Fibroblast of skin of abdomen (primary cell): ENCODE data around the gene ARHGEF33.
A peak's percentile ranks its signal among the peaks of the same experiment; 100 is the strongest.

Experiments used
- DNase-seq: peaks from one replicate; pipeline ENCODE4 v3.0.0-alpha.2; 2013

ARHGEF33 gene

DNA sequence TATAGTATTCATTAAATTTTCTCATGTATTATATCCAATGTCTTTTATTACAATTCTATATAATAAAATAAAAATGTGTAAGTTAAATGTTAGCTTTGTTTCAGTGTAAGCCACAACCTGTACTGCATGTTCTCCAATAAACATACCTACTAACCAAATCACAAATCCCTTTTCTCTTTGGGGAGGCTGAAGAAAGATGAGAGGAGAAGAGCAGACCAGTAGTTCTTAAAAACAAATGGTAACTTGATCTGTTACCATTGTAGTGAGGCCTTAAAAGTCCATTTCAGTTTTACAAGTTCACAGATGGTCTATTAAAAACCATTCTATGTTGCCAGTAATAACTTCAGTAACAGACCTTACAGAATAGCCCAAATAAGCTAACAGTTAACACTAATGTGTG is 130.7 kb downstream of the ARHGEF33 start:
- DNase-seq: no peak

DNA sequence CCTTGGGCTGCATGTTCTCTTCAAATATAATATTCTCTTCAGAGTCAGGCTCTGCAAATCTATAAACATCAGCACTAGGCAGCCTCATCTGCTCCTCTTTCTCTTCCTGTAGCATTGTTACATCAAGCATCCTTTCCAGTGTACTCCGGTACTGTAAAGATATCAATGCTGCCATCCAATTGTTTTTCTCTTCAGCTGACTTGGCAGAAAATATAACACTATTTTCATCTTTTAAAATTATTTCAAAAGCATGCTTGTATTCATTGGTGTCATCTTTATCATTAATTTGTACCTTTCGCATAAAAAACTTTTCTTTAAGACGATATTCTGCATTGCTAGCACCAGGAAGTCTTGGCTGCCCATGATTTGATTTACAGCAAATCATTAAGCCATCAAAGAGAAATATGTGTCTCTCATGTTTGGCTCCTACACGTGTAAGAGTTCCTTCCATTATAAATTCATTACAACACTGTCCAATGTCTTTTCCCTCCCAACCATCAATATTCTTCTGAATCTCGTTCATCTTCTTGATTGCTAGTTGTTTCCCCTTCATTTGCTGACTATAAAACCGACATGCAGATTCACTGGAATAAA is 133.1 kb downstream of the ARHGEF33 start:
- no peak for DNase-seq

DNA sequence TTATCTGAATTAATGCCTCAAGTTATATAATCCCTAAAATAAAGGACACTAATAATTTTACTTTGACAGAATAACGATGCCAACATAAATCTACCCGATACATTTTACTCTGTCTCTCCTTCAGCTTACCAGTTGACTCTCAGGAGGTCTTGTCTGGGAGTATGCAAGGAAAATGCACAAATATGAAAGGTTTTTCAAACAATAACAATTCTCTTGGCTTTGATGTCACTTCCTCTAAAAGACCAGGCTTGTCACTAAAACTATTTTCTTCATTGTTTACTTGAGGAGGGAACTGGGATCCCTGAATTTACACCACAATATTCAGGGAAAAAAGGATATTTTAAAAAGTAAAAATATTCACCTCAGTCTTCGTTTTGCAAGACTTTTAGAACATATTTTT is 134.0 kb downstream of the ARHGEF33 start:
- DNase-seq: no peak

DNA sequence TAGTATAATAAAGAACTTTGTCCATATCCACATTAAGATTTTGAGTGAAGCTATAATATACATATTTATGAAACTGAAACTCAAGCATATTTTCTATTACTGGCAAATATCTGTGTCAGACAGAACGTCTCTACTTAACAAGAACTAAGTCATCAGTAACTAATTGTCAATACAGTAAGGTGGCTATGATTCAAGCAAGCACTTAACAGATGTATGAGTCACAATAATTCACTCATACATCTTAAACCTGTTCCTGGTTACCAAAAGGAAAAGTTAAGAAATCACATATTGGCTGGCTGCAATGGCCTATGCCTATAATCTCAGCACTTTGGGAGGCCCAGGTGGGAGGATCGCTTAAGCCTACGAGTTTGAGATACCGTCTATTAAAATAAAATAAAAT is 135.2 kb downstream of the ARHGEF33 start:
- peak; percentile 26 for DNase-seq
